ENCODE results near the gene MNDA. TPM values are rescaled to one million over a fixed set of nuclear protein-coding genes. Genes with fewer than 3 reads are reported as not detected.

MNDA gene
- polyA plus RNA-seq, 1 donor from 2014 or later, result 25.4 TPM

Other genes with a start within 250 kb of the MNDA start
- gene OR10Z1, start 226.1 kb upstream of the MNDA start, polyA plus RNA-seq, result not detected
- gene SPTA1, start 144.6 kb upstream of the MNDA start, polyA plus RNA-seq, result not detected
- gene OR6K2, start 130.7 kb upstream of the MNDA start, polyA plus RNA-seq, result not detected
- gene OR6K3, start 110.6 kb upstream of the MNDA start, polyA plus RNA-seq, result not detected
- gene OR6K6, start 76.6 kb upstream of the MNDA start, polyA plus RNA-seq, result not detected
- not detected for gene OR6N1, start 59.2 kb upstream of the MNDA start, polyA plus RNA-seq
- not detected for gene OR6N2, start 50.1 kb upstream of the MNDA start, polyA plus RNA-seq
- 37.8 TPM for gene PYHIN1, start 100.2 kb downstream of the MNDA start, polyA plus RNA-seq
- gene IFI16, start 178.6 kb downstream of the MNDA start, polyA plus RNA-seq, result 213 TPM
- gene AIM2, start 245.4 kb downstream of the MNDA start, polyA plus RNA-seq, result 187 TPM